HG02884 (cell line): ENCODE results near the gene ATR.
"Not testable (repeated sequence)": the region's sequence is repeated elsewhere in the genome, so short reads cannot be mapped to it uniquely, and the experiment has no call there.

ENCODE experiments used
- ATAC-seq: cut with Tn5 transposase; IDR thresholded peaks from one replicate; pipeline ENCODE4 v1.9.1; 2021; ENCODE audit warnings: mild to moderate bottlenecking, moderate library complexity; ENCODE audit not compliant: unreplicated experiment

Gene ATR

GRCh38 chr3:142595581-142595950, 17.0 kb upstream of the ATR start:
- ATAC-seq, result no peak

DNA sequence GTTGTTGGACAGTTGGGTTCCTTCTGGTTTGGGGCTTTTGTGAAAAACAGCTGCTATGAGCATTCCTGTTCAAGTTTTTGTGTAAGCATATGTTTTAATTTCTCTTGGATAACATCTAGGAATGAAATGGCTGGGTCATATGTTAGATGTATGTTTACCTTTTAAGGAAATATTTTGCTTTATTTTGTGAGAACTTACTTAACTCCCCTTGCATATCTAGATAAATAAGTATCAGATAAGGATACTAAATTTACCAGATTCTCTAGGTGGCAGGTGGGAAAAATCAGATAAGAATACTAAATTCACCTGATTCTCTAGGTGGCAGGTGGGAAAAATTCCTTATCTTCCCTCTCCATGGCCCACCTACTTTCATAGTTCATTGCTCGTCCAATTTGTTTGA, 16.6 kb upstream of the ATR start:
- no peak for ATAC-seq

- ATAC-seq, result not testable (repeated sequence)
Measured at GRCh38 chr3:142592268-142592667, 13.7 kb upstream of the ATR start.

GRCh38 chr3:142588703-142589102, 10.2 kb upstream of the ATR start:
- ATAC-seq, result no peak

- peak; percentile 59 for ATAC-seq
Measured at GRCh38 chr3:142586803-142587406, 8.4 kb upstream of the ATR start.

DNA sequence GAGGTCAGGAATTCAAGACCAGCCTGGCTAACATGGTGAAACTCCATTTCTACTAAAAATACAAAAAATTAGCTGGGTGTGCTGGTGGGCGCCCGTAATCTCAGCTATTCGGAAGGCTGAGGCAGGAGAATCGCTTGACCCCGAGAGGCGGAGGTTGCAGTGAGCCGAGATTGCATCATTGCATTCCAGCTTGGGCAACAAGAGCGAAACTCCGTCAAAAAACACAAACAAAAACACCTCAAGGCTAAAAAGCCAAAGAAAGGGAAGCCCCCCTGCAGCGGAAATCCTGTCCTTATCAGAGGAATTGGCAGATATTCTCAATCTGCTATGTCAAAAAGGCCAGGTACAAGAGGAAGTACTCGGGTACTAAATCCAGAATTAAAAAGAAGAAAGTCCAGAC, 2.5 kb upstream of the ATR start:
- ATAC-seq, result not testable (repeated sequence)

DNA sequence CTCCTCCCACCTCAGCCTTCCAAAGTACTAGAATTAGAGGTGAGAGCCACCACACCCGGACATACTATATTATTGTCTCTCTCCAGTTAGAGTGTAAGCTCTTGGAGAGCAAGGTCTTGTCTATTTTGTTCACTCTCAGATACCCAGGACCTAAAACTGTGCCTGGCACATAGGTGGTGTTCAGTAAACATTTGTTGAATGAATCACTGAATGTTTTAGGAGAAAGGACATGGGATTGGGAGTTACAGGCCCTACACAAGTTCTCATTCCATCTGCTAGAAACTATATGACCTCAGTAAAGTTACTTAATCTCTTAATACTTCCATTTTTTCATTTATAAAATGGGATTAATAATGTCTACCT, 1.5 kb upstream of the ATR start:
- ATAC-seq, result no peak

DNA sequence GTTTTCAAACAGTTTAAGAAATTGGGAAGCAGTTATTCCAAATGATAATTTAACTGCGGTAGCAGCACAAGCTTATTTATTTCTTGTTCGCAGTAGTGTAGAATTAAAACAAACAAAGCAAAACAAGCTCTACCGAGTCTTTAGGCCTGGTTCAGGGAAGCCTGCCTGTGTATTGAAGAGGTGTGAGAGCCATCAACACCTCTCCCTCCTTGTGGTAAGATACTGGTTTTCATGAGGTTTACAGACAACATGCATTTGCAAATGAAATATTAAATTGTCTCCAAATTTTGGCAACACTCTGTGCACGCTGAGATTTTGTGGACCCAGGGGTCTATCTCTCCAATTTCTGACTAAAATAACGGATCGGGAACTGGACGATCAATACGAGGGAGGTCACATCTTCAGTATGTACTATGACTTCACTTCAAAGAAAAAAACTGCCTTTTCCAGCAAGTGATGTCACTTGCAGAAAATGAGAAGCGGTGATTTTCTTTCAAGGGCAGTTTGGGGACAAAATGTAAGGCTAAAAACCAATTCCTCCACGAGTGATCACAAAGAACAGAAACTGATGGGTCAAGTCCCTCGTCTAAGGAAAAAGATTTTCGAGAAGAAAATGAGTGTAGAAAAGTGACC, 721 bp downstream of the ATR start:
- ATAC-seq, result no peak

DNA sequence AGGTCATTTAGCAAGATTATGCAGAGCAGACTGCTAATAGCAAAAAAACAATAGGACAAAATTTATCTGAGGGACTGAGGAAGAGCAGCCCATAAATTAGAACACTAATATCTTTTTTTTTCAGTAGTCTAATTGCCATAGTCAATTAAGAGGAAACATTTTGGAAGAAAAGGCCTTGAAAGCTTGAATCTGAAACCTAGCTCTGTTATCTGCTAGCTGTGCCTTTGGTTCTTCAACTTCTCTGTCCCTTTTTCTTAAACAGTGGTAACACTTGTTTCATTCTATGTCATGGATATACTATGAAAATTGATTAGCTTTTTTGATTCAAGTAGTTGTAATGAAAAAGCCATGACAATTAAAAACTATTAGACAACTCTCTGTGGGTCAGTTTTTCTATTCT, 1.7 kb downstream of the ATR start:
- ATAC-seq, result no peak

DNA sequence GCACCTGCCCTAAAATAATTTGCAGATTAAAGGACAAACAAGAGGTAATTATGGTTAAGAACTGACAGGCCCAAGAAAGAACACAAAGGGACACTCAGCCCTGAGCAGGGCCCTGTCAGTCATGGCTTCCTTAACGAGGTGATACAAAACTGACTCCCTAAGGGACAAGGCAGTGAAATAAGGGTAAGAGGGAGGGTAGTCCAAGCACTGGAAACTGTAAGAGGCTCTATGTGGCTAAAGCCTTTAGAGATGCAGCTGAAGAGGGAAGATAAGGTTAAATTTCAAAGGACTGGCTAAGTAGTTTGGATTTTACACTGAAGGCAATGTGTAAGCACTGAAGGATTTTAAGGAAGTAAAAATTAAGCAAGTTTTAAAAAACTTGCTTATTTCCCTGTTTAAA, 3.9 kb downstream of the ATR start:
- ATAC-seq, result no peak

- not testable (repeated sequence) for ATAC-seq
Measured at GRCh38 chr3:142574223-142574622, 4.3 kb downstream of the ATR start.

- not testable (repeated sequence) for ATAC-seq
Measured at GRCh38 chr3:142569422-142569821, 9.1 kb downstream of the ATR start.

DNA sequence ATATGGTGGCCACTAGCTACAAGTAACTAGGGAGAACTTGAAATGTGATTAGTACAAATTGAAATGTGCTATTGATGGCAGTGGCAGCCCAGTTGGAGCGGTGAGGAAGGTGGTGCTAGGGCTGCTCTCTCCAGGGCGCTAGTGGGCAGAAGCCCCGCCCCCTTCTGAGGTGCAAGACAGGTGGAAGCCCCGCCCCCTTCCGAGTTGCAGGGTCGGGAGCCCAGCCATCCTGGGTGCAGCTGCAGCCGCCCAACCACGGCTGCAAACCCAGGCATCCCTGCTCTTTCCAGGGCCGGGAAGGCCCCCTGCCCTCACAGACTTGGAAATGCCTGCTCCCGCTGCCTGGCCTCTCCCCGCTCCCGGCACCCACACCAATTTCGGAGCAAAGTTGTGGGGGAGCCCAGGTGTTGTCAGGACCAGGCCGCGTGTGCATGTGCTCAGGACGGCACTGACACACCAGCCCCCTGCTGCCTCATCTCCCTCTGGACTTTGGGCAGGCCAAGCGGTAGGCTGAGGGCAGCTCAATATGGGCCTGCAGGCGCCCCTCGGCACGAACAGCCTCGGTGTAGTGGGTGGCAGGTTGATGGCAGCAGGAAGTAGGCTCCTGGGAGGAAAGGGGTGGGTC, 10.0 kb downstream of the ATR start:
- no peak for ATAC-seq

DNA sequence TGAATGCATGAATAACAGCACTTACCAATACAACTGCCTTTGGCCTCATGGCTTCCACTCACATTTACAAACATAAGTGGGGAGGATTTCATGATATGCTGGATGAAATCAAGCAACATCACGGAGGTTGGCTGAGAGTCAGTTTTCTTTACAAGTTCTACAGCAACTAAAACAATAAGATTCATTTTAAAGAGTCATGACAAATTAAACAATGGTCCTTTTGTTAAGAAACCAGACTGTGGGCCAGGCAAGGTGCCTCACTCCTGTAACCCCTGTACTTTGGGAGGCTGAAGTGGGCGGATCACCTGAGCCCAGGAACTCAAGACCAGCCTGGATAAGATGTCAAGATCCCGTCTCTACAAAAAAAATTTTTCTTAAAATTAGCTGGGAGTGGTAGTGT, 12.4 kb downstream of the ATR start:
- ATAC-seq, result no peak

GRCh38 chr3:142563496-142563997, 15.0 kb downstream of the ATR start:
- ATAC-seq, result no peak

DNA sequence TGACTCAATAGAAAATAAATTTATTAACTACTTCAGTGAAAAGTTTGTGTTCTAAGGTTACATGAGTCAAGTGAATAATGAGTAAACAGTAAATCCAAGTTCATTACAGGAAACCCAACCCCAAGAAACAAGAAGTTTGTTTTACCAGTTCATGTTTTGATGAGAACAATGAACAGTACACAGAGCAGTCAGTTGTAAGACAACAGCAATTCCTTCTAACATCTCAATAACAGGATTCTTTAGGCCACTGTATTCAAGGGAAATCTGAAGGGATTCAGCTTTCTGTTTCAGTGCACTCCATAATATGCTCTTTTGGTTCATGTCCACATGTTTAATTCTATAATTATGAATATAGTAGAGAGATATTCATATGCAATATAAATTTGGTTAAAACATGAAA, 18.4 kb downstream of the ATR start:
- ATAC-seq, result no peak

DNA sequence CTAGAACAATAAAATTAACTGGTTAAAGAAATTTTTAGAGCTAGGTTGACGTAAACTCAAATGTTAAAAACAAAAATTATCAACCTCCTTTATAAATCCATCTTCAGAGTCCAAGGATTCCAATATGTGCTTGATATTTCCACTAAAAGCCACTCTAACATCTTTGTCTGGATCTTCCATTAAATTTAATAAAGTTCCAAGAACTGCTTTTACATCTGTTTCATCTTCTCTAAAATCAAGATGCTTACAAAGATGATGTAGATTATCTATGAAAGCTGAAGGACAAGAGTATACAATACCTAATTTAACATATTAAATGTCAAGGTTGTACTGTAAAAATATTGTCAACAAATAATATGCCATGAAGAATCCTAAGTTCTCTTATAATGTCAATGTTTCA, 24.8 kb downstream of the ATR start:
- no peak for ATAC-seq

DNA sequence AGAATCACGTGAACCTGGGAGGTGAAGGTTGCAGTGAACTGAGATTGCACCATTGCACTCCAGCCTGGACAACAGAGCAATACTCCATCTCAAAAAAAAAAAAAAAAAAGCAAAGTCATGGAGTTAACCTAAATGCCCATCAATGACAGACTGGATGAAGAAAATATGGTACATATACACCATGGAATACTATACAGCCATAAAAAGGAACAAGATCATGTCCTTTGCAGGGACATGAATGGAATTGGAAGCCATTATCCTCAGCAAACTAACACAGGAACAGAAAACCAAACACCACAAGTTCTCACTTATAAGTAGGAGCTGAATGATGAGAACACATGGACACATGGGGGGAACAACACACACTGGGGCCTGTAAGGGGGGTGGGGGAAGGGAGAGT, 26.0 kb downstream of the ATR start:
- ATAC-seq, result not testable (repeated sequence)

- ATAC-seq, result no peak
Measured at GRCh38 chr3:142549986-142550385, 28.5 kb downstream of the ATR start.

DNA sequence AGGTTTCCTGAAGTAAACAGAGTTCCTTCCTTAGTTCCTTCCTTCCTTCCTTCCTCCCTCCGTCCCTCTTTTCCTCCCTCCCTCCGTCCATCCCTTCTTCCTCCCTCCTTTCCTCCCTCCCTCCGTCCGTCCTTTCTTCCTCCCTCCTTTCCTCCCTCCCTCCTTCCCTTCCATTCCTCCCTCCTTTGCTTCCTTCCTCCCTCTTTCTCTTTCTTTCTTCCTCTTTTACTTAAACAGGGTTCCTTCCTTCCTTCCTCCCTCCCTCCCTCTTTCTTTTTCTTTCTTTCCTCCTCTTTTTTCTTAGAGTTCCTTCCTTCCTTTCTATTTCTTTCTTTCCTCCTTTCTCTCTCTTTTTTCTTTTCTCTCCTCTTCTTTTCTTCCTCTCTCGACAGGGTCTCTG, 35.2 kb downstream of the ATR start:
- ATAC-seq, result no peak

GRCh38 chr3:142542054-142542453, 36.5 kb downstream of the ATR start:
- no peak for ATAC-seq

- ATAC-seq, result no peak
Measured at GRCh38 chr3:142536519-142536918, 42.0 kb downstream of the ATR start.

- no peak for ATAC-seq
Measured at GRCh38 chr3:142534543-142534942, 44.0 kb downstream of the ATR start.
